Adrenal gland (tissue), 12 donors: ENCODE results near the gene RC3H1. TPM values are rescaled to one million over a fixed set of nuclear protein-coding genes. Genes with fewer than 3 reads are reported as not detected.
A peak's percentile ranks its signal among the peaks of the same experiment; 100 is the strongest.
"Not testable (repeated sequence)": the region's sequence is repeated elsewhere in the genome, so short reads cannot be mapped to it uniquely, and the experiment has no call there.

Experiments
- DNase-seq, 7 donors: peaks; one replicate each; pipeline ENCODE4 v3.0.0-alpha.2; 2019 to 2020
- H3K27ac ChIP-seq, 5 donors: fragments of 200-600 bp; sonication (generic) in 4 of 5; 1 replicate in 3 of 5; 2 replicates in 2 of 5; pipeline versions ENCODE4 v1.5.1 to v1.8.0; 2016 to 2020; ENCODE audit warnings: mild to moderate bottlenecking in 1 of 5
- H3K27me3 ChIP-seq: fragments of 200-600 bp; 2 replicates; pipeline ENCODE4 v1.8.0; 2021
- H3K36me3 ChIP-seq, 2 donors: fragments of 200-600 bp; replicated peaks in 1 of 2; 1 replicate in 1 of 2; 2 replicates in 1 of 2; pipeline versions ENCODE4 v1.5.1 to v1.8.0; 2018 to 2022
- H3K4me1 ChIP-seq, 2 donors: fragments of 200-600 bp; replicated peaks in 1 of 2; 1 replicate in 1 of 2; 2 replicates in 1 of 2; pipeline versions ENCODE4 v1.5.1 to v1.8.0; 2018 to 2021
- H3K4me3 ChIP-seq, 4 donors: fragments of 200-600 bp; sonication (generic) in 3 of 4; one replicate each; pipeline ENCODE4 v1.5.1; 2016 to 2018
- H3K9me3 ChIP-seq, 3 donors: fragments of 200-600 bp; sonication (generic) in 1 of 3; replicated peaks in 1 of 3; 1 replicate in 2 of 3; 2 replicates in 1 of 3; pipeline versions ENCODE4 v1.5.1 to v1.8.0; 2016 to 2021
- POLR2A ChIP-seq, 2 donors: fragments of 450-650 bp; IDR thresholded peaks; one replicate each; pipeline ENCODE4 v1.6.1; 2017; ENCODE audit warnings: antibody characterized with exemption in 2 of 2, mild to moderate bottlenecking in 2 of 2, moderate library complexity in 1 of 2
- WGBS, 4 donors: extraction: QIAGEN DNeasy Blood & Tissue Kit in 2 of 4; methylation state at CpG; one replicate each; pipeline versions ENCODE4 v1.1.5 to v1.1.7; 2013 to 2017; 5-methylcytosine and 5-hydroxymethylcytosine counted together
- intact Hi-C, 2 donors: fragments of 100-400 bp; cut with DNase I; formaldehyde crosslinking; loops; one replicate each; pipeline versions ENCODE4 v1.14.1 to v1.15.0; 2022 to 2023
- polyA plus RNA-seq, 3 donors: library from polyadenylated mRNA; stranded (reverse); fragments of 200-250 nt in 2 of 3; fragments of 350-450 nt in 1 of 3; fragmentation: Illumina TruSeq in 1 of 3; extraction: RNeasy Lipid Tissue Mini Kit (QIAGEN cat#74804) in 1 of 3; gene quantifications; one replicate each; pipeline ENCODE4 v1.2.3, GENCODE V29; 2013 to 2014
- total RNA-seq, 9 donors: library from RNA; depleted of rRNA in 4 of 9; stranded (reverse); fragments of >200 nt in 4 of 9; fragments of 120-200 nt in 1 of 9; fragmentation: NEBNext Ultra II Directional in 1 of 9; extraction: Animal tissue kit (Norgen Biotek cat#: 25700) in 1 of 9; gene quantifications; one replicate each; pipeline versions ENCODE4 v1.1.0 to v1.2.4, GENCODE V29; 2013 to 2023
- TF ChIP-seq, protein P1 (sequence below), 6 experiments: fragments of 450-650 bp in 4 of 6; fragments of 200-600 bp in 2 of 6; sonication (generic) in 1 of 6; IDR thresholded peaks; 1 replicate in 5 of 6; 2 replicates in 1 of 6; pipeline versions ENCODE4 v1.5.1 to v1.8.0; 2016 to 2021; ENCODE audit warnings: antibody characterized with exemption in 6 of 6, mild to moderate bottlenecking in 2 of 6, moderate library complexity in 1 of 6
- donor health status: healthy with polysubstance abuse.
- donor health status: Bipolar disorder and iron deficiency.
- donor health status: DM: yes; HTN: yes; CAD: no.
- donor health status: DM: no; HTN: no; CAD: no.
- donor health status: DM: no; HTN: no; CAD: no.
- donor health status: DM: yes; HTN: yes; CAD: no.

RC3H1 gene
- total and polyA plus RNA-seq, 12 donors = 3.6 to 36.2 (median 23.9) TPM

DNA sequence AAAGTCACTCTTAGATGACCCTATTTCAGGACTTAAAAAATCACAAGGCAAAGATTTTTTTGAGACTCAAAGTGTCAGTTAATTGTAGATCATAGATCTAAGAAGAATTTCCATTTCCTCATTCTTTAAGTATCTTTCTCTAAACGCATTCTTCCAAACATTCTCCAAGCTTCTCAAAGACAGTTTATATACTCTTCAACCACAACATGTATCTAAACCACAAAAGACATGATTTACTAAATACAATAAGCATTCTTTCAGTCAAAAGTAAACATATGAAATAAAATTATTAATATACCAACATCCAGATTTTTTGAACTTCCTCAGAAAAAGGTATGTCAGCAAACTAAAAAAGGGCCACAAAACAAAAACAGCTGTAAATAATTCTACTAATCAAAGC, 24.4 kb downstream of the RC3H1 start:
- H3K4me3 ChIP-seq = no peak overlapping the region
- TF ChIP-seq, protein P1, sequence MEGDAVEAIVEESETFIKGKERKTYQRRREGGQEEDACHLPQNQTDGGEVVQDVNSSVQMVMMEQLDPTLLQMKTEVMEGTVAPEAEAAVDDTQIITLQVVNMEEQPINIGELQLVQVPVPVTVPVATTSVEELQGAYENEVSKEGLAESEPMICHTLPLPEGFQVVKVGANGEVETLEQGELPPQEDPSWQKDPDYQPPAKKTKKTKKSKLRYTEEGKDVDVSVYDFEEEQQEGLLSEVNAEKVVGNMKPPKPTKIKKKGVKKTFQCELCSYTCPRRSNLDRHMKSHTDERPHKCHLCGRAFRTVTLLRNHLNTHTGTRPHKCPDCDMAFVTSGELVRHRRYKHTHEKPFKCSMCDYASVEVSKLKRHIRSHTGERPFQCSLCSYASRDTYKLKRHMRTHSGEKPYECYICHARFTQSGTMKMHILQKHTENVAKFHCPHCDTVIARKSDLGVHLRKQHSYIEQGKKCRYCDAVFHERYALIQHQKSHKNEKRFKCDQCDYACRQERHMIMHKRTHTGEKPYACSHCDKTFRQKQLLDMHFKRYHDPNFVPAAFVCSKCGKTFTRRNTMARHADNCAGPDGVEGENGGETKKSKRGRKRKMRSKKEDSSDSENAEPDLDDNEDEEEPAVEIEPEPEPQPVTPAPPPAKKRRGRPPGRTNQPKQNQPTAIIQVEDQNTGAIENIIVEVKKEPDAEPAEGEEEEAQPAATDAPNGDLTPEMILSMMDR (IDR thresholded peaks at IDR 0.05) = no peak
- TF ChIP-seq POLR2A (IDR thresholded peaks at IDR 0.05) = no peak
- intact Hi-C loops = no loop called here
- H3K27me3 ChIP-seq = no peaks in the 10 kb centered on the region
- no peak for DNase-seq
- H3K27ac ChIP-seq = peak overlapping the region in 2 of 5 donors; percentile 10 to 61
- WGBS, 4 donors = 5 to 22% (median 9%) methylated on average over 1 of the region's 1 CpG
- H3K36me3 ChIP-seq = peaks cover 0 to 3% of the 10 kb centered on the region in 2 donors
- peaks cover 31 to 54% of the 10 kb centered on the region in 2 donors for H3K4me1 ChIP-seq
- no peaks in the 10 kb centered on the region for H3K9me3 ChIP-seq

DNA sequence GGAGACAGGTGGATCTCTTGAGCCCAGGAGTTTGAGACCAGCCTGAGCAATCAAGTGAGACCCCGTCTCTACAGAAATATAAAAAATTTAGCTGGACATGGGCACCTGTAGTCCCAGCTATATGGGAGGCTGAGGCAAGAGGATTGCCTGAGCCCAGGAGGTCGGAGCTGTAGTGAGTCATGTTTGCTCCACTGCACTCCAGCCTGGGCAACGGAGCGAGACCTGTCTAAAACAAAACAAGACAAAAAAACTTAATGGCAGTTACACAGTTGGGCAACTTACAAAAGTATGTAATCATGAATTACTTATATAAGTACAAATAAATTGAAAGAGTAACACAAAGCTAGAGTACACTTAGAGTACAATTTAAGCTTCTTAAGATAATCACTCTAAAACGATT, 25.2 kb downstream of the RC3H1 start:
- peaks cover 31 to 46% of the 10 kb centered on the region in 2 donors for H3K4me1 ChIP-seq
- intact Hi-C loops = no loop called here
- no peak overlapping the region for H3K4me3 ChIP-seq

DNA sequence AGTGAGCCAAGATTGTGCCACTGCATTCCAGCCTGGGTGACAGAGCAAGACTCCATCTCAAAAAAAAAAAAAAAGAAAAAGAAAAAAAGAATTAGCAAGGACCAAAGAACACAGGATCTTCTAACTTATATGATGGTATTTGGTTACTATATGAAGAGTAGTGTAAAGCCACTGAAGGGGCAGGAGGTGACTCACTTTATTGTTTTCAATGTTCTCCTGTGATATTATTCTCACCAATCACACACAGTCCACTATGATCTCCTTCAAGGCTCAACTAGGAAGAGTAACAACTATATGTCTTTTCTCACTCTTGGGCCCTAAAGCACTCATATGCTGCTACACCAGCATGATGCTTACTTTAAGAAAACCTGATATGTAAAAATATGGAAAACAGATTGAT, 26.7 kb downstream of the RC3H1 start:
- Histone ChIP-seq H3K36me3 (peaks cover 0 to 26% of the 10 kb centered on the region in 2 donors), H3K4me3 (no peak overlapping the region), H3K4me1 (peaks cover 20 to 31% of the 10 kb centered on the region in 2 donors), H3K27me3 (no peaks in the 10 kb centered on the region), H3K27ac (no peak overlapping the region), H3K9me3 (no peaks in the 10 kb centered on the region)
- TF ChIP-seq, protein P1 (IDR thresholded peaks at IDR 0.05) = no peak
- TF ChIP-seq POLR2A (IDR thresholded peaks at IDR 0.05) = no peak
- intact Hi-C loops = no loop called here
- DNase-seq = no peak

More for the DNA sequence above, 25.2 kb downstream of the RC3H1 start:
- H3K9me3 ChIP-seq = no peaks in the 10 kb centered on the region
- DNase-seq = peak in 2 of 7 donors; percentile 26 to 33
- peaks cover 0 to 11% of the 10 kb centered on the region in 2 donors for H3K36me3 ChIP-seq
- peak overlapping the region in 1 of 5 donors; percentile 61 for H3K27ac ChIP-seq
- WGBS, 4 donors = 63 to 70% (median 65%) methylated on average over 5 of the region's 5 CpGs
- H3K27me3 ChIP-seq = no peaks in the 10 kb centered on the region
- TF ChIP-seq POLR2A (IDR thresholded peaks at IDR 0.05) = no peak
- TF ChIP-seq, protein P1 (IDR thresholded peaks at IDR 0.05) = no peak

DNA sequence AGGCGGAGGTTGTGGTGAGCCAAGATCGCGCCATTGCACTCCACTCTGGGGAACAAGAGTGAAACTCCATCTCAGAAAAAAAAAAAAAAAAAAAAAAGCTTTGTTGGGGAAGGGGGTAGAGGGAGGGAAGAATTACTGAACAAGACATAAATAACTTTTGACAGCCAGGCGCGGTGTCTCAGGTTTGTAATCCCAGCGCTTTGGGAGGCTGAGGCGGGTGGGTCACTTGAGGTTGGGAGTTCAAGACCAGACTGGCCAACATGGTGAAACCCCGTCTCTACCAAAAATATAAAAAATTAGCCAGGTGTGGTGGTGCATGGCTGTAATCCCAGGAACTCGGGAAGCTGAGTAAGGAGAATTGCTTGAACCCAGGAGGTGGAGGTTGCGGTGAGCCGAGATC, 28.2 kb downstream of the RC3H1 start:
- H3K4me3 ChIP-seq, intact Hi-C loops, H3K27ac ChIP-seq, DNase-seq, H3K27me3 ChIP-seq, H3K9me3 ChIP-seq: not testable (repeated sequence)
- H3K4me1 ChIP-seq = peaks cover 17 to 21% of the 10 kb centered on the region in 2 donors
- H3K36me3 ChIP-seq = peaks cover 0 to 32% of the 10 kb centered on the region in 2 donors
- WGBS, 4 donors = 94 to 97% (median 96%) methylated on average over 11 of the region's 11 CpGs

DNA sequence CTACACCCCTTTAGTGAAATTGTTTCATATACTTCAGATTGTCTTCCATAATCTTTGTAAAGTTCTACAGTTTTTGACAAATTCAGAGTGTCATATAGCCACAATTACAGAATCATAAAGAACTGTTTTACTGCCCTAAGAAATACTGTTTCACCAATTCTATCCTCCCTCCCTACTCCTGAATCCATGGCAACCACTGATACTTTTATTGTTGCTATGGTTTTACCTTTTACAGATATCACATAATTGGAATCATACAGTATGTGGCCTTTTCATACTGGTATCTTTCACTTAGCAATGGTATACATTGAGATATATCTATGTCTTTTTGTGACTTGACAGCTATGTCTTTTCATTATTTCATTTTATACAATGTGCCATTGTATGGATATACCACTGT, 34.1 kb downstream of the RC3H1 start:
- DNase-seq = no peak
- no peaks in the 10 kb centered on the region for H3K9me3 ChIP-seq
- H3K27ac ChIP-seq = no peak overlapping the region
- H3K4me3 ChIP-seq = no peak overlapping the region
- intact Hi-C loops = no loop called here
- no peaks in the 10 kb centered on the region for H3K4me1 ChIP-seq
- no peaks in the 10 kb centered on the region for H3K27me3 ChIP-seq
- TF ChIP-seq POLR2A (IDR thresholded peaks at IDR 0.05) = no peak
- TF ChIP-seq, protein P1 (IDR thresholded peaks at IDR 0.05) = no peak
- H3K36me3 ChIP-seq = peaks cover 0 to 50% of the 10 kb centered on the region in 2 donors
